AG09309 (cell line): ENCODE measurements around the gene PLAGL1.

Experiments
- DNase-seq: peaks from one replicate; pipeline ENCODE4 v3.0.0-alpha.2; 2010; ENCODE audit warnings: low read depth
- H3K4me3 ChIP-seq: 2 replicates; pipeline ENCODE4 v1.5.1; 2011; ENCODE audit warnings: mild to moderate bottlenecking, low read depth, low read length, moderate library complexity; ENCODE audit not compliant: control insufficient read depth
- CTCF ChIP-seq: IDR thresholded peaks from 2 replicates; pipeline ENCODE4 v1.5.1; 2011; ENCODE audit warnings: mild to moderate bottlenecking, low read depth, low read length, inconsistent platforms; ENCODE audit not compliant: insufficient read depth, control insufficient read depth; ENCODE audit errors: missing control alignments

The PLAGL1 gene

DNA sequence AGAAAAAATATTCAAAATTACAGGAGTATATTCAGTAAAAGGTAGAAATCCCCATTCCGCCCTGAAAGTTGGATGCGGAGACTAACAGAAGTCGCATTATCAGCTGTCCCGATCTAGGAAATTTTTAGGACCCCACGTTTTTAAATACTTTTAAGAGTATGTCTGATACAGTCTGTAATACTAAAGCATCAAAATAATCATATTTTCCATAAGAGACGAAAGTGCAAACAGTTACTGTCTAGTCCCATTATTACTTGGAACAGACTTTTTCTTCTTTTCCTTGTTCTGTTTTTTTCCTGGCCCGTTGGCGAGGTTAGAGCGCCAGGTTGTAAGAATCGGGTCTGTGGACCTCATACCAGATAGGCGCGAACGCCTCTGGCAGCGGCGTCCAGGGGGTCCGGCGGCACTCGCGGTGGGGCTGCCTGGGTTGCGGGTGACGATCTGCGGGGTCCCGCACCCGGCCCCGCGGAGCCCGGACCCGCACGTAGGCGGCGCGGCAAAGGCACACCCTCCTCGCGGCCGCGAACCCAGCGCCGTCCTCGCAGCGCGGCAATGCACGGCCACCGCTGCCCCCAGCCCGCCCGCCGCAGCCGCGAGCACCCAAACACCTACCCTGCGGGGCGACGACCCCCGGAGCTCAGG, 460 bp downstream of the PLAGL1 start:
- no peak for TF ChIP-seq CTCF
- peak overlapping the region; percentile 64 for H3K4me3 ChIP-seq
- DNase-seq, result no peak

- peak overlapping the region; percentile 64 for H3K4me3 ChIP-seq
- no peak for TF ChIP-seq CTCF
- DNase-seq, result peak; percentile 20
Measured at GRCh38 chr6:144006736-144007477, 1.2 kb downstream of the PLAGL1 start.

DNA sequence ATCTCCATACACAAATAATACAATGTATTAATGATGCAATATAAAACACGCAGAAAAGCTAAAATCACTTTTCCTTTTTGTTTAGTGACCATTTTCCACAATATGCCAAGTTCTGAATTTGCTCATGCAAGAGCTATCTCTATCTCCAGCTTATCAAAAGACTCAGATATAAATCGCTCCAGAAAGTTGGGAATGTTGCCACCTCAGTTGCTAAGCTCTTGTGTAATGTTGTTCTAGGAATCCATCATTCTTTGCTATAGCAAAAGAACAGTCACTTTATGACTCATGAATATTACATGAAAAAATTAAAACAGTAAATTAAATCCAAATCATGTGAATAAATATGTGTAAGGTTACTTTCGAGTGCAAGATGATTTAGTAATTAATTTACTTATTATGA, 8.7 kb downstream of the PLAGL1 start:
- no peak for TF ChIP-seq CTCF
- H3K4me3 ChIP-seq, result no peak overlapping the region
- peak; percentile 53 for DNase-seq

GRCh38 chr6:143998686-143999085, 9.4 kb downstream of the PLAGL1 start:
- no peak for DNase-seq
- no peak overlapping the region for H3K4me3 ChIP-seq
- TF ChIP-seq CTCF, result no peak

DNA sequence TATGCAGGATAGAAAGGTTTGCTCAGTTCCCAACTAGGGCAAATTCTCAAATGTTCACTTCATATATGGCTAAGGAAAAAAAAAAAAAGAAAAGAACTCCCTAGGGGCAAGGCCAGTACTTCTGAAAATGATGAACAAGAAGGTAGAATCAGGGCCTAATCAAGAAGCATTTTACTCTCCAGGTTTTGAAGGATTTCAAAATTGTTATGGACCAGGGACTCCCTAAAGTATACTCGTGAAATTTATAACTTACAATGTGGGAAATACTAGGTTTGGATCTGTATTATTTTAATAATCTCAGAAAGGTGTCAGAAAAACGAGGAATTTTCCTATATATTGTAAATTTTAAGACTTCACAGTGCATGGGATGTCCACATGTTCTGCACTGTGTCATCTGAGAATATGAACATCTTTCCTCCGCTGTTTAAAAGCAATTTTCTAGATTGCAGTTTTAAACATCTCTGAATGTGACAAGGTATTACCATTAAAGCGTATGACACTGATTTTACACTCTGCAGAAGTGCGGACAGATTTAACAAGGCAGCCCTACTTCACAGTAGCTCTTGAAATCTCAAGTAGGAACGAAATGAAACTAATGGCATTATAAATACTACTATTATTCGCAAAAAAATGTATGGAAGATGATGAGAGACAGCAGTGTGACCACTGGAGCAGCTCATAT, 14.0 kb downstream of the PLAGL1 start:
- no peak for DNase-seq
- no peak for TF ChIP-seq CTCF
- no peak overlapping the region for H3K4me3 ChIP-seq

- no peak for DNase-seq
- H3K4me3 ChIP-seq, result no peak overlapping the region
- no peak for TF ChIP-seq CTCF
Measured at GRCh38 chr6:143992285-143992684, 15.8 kb downstream of the PLAGL1 start.
